K562 (cell line): ENCODE data around the gene IDUA. TPM values are rescaled to one million over a fixed set of nuclear protein-coding genes. Genes with fewer than 3 reads are reported as not detected.

Experiments
- ATAC-seq: fragments of 200-7000 bp; cut with Tn5 transposase; 3 replicates; pipeline ENCODE4 v1.9.1; 2020; ENCODE audit warnings: moderate library complexity
- BruUV-seq: library from RNA; stranded (reverse); fragments of 400-500 nt; replicated peaks from 2 replicates; lab custom pipeline; 2021; lab: Mats Ljungman, UMichigan
- CTCF ChIA-PET: fragments of 300-600 bp; formaldehyde crosslinking; extraction: SDS; loops from one replicate; lab custom pipeline; 2021; ENCODE audit warnings: low intra/inter-chr PET ratio; lab: Yijun Ruan, JAX
- POLR2A ChIA-PET: fragments of 300-600, 350-650 bp; sonication (Branson Sonifier 250); formaldehyde crosslinking; extraction: SDS; loops from one replicate; lab custom pipeline; 2021; ENCODE audit warnings: antibody characterized with exemption, inconsistent platforms; lab: Yijun Ruan, JAX
- DNase-seq, 4 experiments: peaks; one replicate each; pipeline versions ENCODE4 v3.0.0 to v3.0.0-alpha.2; 2011 to 2018; ENCODE audit warnings: low spot score in 3 of 4, mixed read lengths in 3 of 4; ENCODE audit errors: extremely low read depth in 1 of 4
- FAIRE-seq: peaks from 2 replicates; lab custom pipeline; 2011; peaks lifted over from hg19 to GRCh38; lab: Jason Lieb, UNC
- H2AFZ ChIP-seq: 2 replicates; pipeline ENCODE4 v1.6.0; 2011; ENCODE audit warnings: low read depth, low read length, control low read depth, inconsistent platforms
- H3K27ac ChIP-seq: fragments of 200-600 bp; 3 replicates; pipeline ENCODE4 v1.8.0; 2011; ENCODE audit warnings: low read depth, mild to moderate bottlenecking, control low read depth, inconsistent platforms, low read length, moderate library complexity, mixed read lengths; ENCODE audit errors: extremely low read depth
- H3K27me3 ChIP-seq, 2 experiments: fragments of 300-600 bp in 1 of 2; 2 replicates in 1 of 2; 3 replicates in 1 of 2; pipeline versions ENCODE4 v1.6.0 to v1.8.0; 2011; ENCODE audit warnings: inconsistent platforms in 2 of 2, low read length in 2 of 2, mild to moderate bottlenecking in 1 of 2, mixed read lengths in 1 of 2, moderate library complexity in 1 of 2; ENCODE audit not compliant: control insufficient read depth in 2 of 2, insufficient read depth in 2 of 2
- H3K36me3 ChIP-seq: fragments of 300-600 bp; 3 replicates; pipeline ENCODE4 v1.8.0; 2011; ENCODE audit warnings: mild to moderate bottlenecking, low read length, inconsistent platforms; ENCODE audit not compliant: control insufficient read depth, insufficient read depth
- H3K4me1 ChIP-seq, 2 experiments: fragments of 200-600 bp in 1 of 2; replicated peaks in 1 of 2; 2 replicates in 1 of 2; 3 replicates in 1 of 2; pipeline versions ENCODE4 v1.5.1 to v1.8.0; 2011; ENCODE audit warnings: inconsistent platforms in 2 of 2, low read length in 2 of 2, mild to moderate bottlenecking in 1 of 2, mixed read lengths in 1 of 2, moderate library complexity in 1 of 2; ENCODE audit not compliant: control insufficient read depth in 2 of 2, insufficient read depth in 2 of 2
- H3K4me2 ChIP-seq: 2 replicates; pipeline ENCODE4 v1.6.1; 2011; ENCODE audit warnings: low read length, control low read depth, inconsistent platforms, mixed read lengths; ENCODE audit not compliant: insufficient read depth
- H3K4me3 ChIP-seq: fragments of 200-600 bp; sonication (generic), shearing (Covaris generic); 2 replicates; pipeline ENCODE4 v1.5.1; 2016; ENCODE audit warnings: control low read depth, inconsistent platforms
- H3K79me2 ChIP-seq: fragments of 200-600 bp; 3 replicates; pipeline ENCODE4 v1.8.0; 2011; ENCODE audit warnings: low read length, inconsistent platforms; ENCODE audit not compliant: control insufficient read depth, insufficient read depth
- H3K9ac ChIP-seq, 2 experiments: 2 replicates each; pipeline versions ENCODE4 v1.6.0 to v1.6.1; 2011; ENCODE audit warnings: low read depth in 2 of 2, low read length in 2 of 2, control low read depth in 1 of 2, inconsistent platforms in 1 of 2, mild to moderate bottlenecking in 1 of 2, mixed read lengths in 1 of 2; ENCODE audit not compliant: insufficient read depth in 1 of 2
- H3K9me1 ChIP-seq: one replicate; pipeline ENCODE4 v1.6.0; 2011; ENCODE audit warnings: inconsistent platforms, mild to moderate bottlenecking, low read length, moderate library complexity; ENCODE audit not compliant: control insufficient read depth, insufficient read depth
- H3K9me3 ChIP-seq: replicated peaks from 2 replicates; pipeline ENCODE4 v1.5.1; 2011; ENCODE audit warnings: low read depth, low read length, inconsistent platforms; ENCODE audit not compliant: control insufficient read depth, insufficient read depth
- H4K20me1 ChIP-seq: replicated peaks from 2 replicates; pipeline ENCODE4 v1.6.1; 2011; ENCODE audit warnings: low read length, inconsistent platforms, mixed read lengths; ENCODE audit not compliant: control insufficient read depth, insufficient read depth
- ADNP ChIP-seq: fragments of 200-800 bp; sonication (Bioruptor generic); IDR thresholded peaks from 2 replicates; pipeline ENCODE4 v1.6.1; 2016; ENCODE audit warnings: missing genetic modification characterization, missing compliant biosample characterization
- CBX3 ChIP-seq, 2 experiments: IDR thresholded peaks; 1 replicate in 1 of 2; 2 replicates in 1 of 2; pipeline ENCODE4 v1.6.1; 2012; ENCODE audit warnings: inconsistent platforms in 2 of 2, low read length in 2 of 2, borderline replicate concordance in 1 of 2, control low read depth in 1 of 2
- HMG20B ChIP-seq: fragments of 250-450 bp; sonication (Bioruptor Pico); IDR thresholded peaks from 2 replicates; pipeline ENCODE4 v1.5.0; 2021; ENCODE audit warnings: mild to moderate bottlenecking
- MAFK ChIP-seq: IDR thresholded peaks from 2 replicates; pipeline ENCODE4 v1.6.1; 2011; ENCODE audit warnings: low read length, improper control_type of control experiment
- MCM3 ChIP-seq: fragments of 450-650 bp; IDR thresholded peaks from 2 replicates; pipeline ENCODE4 v1.6.1; 2016
- MTA2 ChIP-seq: fragments of 450-650 bp; IDR thresholded peaks from 2 replicates; pipeline ENCODE4 v1.6.1; 2016; ENCODE audit warnings: low read depth
- NFRKB ChIP-seq: fragments of 450-650 bp; IDR thresholded peaks from 2 replicates; pipeline ENCODE4 v1.6.1; 2016; ENCODE audit warnings: low read depth
- SMAD2 ChIP-seq: fragments of 150-350 bp; IDR thresholded peaks from 2 replicates; pipeline ENCODE4 v1.6.1; 2014; ENCODE audit warnings: low read depth, mild to moderate bottlenecking, low read length
- ZBTB7A ChIP-seq: IDR thresholded peaks from 2 replicates; pipeline ENCODE4 v1.6.1; 2011; ENCODE audit warnings: low read depth, mild to moderate bottlenecking, low read length, moderate library complexity, borderline replicate concordance; ENCODE audit not compliant: control insufficient read depth
- ZFP30 ChIP-seq: fragments of 250-450 bp; sonication (Bioruptor Pico); IDR thresholded peaks from 2 replicates; pipeline ENCODE4 v1.8.0; 2022; ENCODE audit warnings: moderate library complexity, mild to moderate bottlenecking, inconsistent platforms, borderline replicate concordance
- ZNF232 ChIP-seq: sonication (generic); formaldehyde crosslinking; IDR thresholded peaks from 2 replicates; pipeline ENCODE4 v1.8.0; 2022; ENCODE audit warnings: mild to moderate bottlenecking, missing genetic modification reagents
- ZNF707 ChIP-seq: fragments of 250-450 bp; sonication (Bioruptor Pico); conservative IDR thresholded peaks from 2 replicates; pipeline ENCODE4 v1.8.0; 2022; ENCODE audit warnings: inconsistent platforms, mild to moderate bottlenecking, moderate library complexity
- WGBS: fragments of 100-300 bp; shearing (Covaris generic); methylation state at CpG from one replicate; pipeline ENCODE4 v1.1.6; 2016; ENCODE audit warnings: low coverage, mixed read lengths; ENCODE audit not compliant: insufficient coverage; ENCODE audit errors: missing lambda C conversion rate; 5-methylcytosine and 5-hydroxymethylcytosine counted together
- in situ Hi-C: fragments of 300-500 bp; cut with MboI; formaldehyde crosslinking; loops from 4 replicates; pipeline ENCODE4 v1.15.0; 2018; ENCODE audit warnings: inconsistent platforms, mixed read lengths
- intact Hi-C: fragments of 100-400 bp; cut with micrococcal nuclease; formaldehyde crosslinking; loops from 2 replicates; pipeline ENCODE4 v1.14.2; 2022
- polyA plus RNA-seq, 8 experiments: library from polyadenylated mRNA; depleted of rRNA in 4 of 8; stranded (reverse) in 5 of 8; unstranded in 3 of 8; fragments of >200 nt; fragmentation: Nextera tagmentation in 2 of 8; fragmentation: Illumina TruSeq in 1 of 8; extraction: Ambion mirVana in 2 of 8; extraction: Trizol in 1 of 8; gene quantifications; 2 replicates each; pipeline versions ENCODE4 v1.2.1 to v1.2.3, GENCODE V29; 2011 to 2014; ENCODE audit warnings: inconsistent platforms in 1 of 8, missing spikeins in 1 of 8
- total RNA-seq, 7 experiments: library from RNA; depleted of rRNA in 6 of 7; stranded (reverse); fragments of >200 nt in 6 of 7; fragmentation: Illumina TruSeq in 2 of 7; extraction: Trizol in 2 of 7; gene quantifications; 2 replicates each; pipeline versions ENCODE4 v1.2.1 to v1.2.3, GENCODE V29; 2011 to 2021; ENCODE audit warnings: low replicate concordance in 1 of 7
- TF ChIP-seq, protein P1 (sequence below), 2 experiments: fragments of 250-450 bp in 1 of 2; fragments of 450-650 bp in 1 of 2; sonication (Bioruptor Pico) in 1 of 2; IDR thresholded peaks; 2 replicates each; pipeline versions ENCODE4 v1.6.1 to v1.8.0; 2016 to 2021; ENCODE audit warnings: mild to moderate bottlenecking in 2 of 2, moderate library complexity in 2 of 2, missing compliant biosample characterization in 1 of 2, missing genetic modification characterization in 1 of 2
- TF ChIP-seq, protein P2 (sequence below): fragments of 250-450 bp; sonication (Bioruptor Pico); IDR thresholded peaks from 2 replicates; pipeline ENCODE4 v1.6.1; 2021; ENCODE audit warnings: mild to moderate bottlenecking

IDUA gene
- total and polyA plus RNA-seq, 9 of the 15 experiments (the other 6 are each of a cell fraction or from before 2014, with no cell fraction given), result 0.04 to 16.1 (median 1.2) TPM

DNA sequence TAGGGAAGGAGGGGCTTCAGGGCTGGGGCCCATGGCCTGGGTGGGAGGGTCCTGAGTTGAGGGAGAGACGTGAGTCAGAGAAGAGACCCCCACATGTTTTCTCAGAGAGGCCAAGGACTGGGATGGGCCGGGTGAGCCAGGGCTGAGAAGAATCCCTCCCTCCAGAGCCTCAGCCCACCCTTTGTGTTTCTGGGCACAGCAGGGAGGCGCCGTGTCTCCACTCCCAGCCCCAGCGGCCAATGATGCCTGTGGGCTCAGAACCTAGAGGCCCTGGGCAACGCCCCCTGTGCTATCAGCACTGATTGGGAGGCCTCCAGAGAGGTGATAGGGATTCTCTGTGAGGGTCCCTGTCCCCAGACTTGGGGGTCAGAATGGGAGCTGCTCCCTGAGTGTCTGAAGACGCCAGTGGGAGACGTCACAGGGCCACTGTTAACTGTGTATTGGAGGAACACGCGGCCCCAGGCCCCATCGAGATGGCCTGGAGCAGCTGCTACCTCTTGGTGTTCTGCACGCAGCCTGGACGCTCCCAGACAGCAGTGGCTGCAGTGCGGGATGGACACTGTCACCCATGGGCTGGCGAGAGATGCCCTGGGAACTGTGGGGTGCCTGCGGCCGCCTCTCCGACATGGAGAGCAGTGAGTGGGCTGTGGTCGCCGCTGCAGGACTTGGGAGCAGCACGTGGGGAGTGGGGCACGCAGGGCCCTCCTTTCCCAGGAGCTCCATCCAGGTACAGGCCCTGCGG lies 33.1 kb downstream of the IDUA start:
- intact Hi-C loops (no loop called here), in situ Hi-C loops (no loop called here)
- ATAC-seq, result peak; percentile 22; the same call in 1 of the 3 replicates
- no peaks in the 10 kb centered on the region for H3K9me3 ChIP-seq
- peaks cover 0 to 73% of the 10 kb centered on the region in 2 experiments; a peak in 2 of 5 replicates for H3K4me1 ChIP-seq
- FAIRE-seq, result no peak
- WGBS, result 76% methylated on average over 17 of the region's 23 CpGs
- CTCF ChIA-PET, result no interaction called here
- peak overlapping the region in 1 of 2 experiments; percentile 74; a peak in 1 of 4 replicates for H3K9ac ChIP-seq
- peaks cover 16% of the 10 kb centered on the region; the same call in 2 of the 3 replicates for H3K36me3 ChIP-seq
- no peak overlapping the region for H3K4me2 ChIP-seq
- peaks cover 4% of the 10 kb centered on the region; the same call in 1 of the 3 replicates for H3K79me2 ChIP-seq
- DNase-seq, result peak in 2 of 4 experiments; percentile 15 to 46
- BruUV-seq, result no TSS peak
- peaks cover 6% of the 10 kb centered on the region for H3K9me1 ChIP-seq
- TF ChIP-seq ZFP30, result no peak
- TF ChIP-seq, protein P1, sequence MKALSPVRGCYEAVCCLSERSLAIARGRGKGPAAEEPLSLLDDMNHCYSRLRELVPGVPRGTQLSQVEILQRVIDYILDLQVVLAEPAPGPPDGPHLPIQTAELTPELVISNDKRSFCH (CRISPR knock-in tag; IDR thresholded peaks at IDR 0.05), result no peak
- TF ChIP-seq, protein P1 (tag; IDR thresholded peaks at IDR 0.05), result no peak
- TF ChIP-seq ZNF232, result no peak
- TF ChIP-seq ADNP (tag), result no peak
- no peak for TF ChIP-seq MTA2
- no peak for TF ChIP-seq MAFK
- TF ChIP-seq HMG20B (CRISPR knock-in tag), result no peak
- no peak for TF ChIP-seq CBX3 (IDR thresholded peaks at IDR 0.05; ENCODE audit: borderline replicate concordance in 1 of 2, low read length in 2 of 2)
- no peak for TF ChIP-seq NFRKB
- no peak for TF ChIP-seq ZBTB7A
- TF ChIP-seq ZNF707 (CRISPR knock-in tag), result no peak
- no peak for TF ChIP-seq SMAD2
- TF ChIP-seq MCM3, result no peak
- TF ChIP-seq, protein P2, sequence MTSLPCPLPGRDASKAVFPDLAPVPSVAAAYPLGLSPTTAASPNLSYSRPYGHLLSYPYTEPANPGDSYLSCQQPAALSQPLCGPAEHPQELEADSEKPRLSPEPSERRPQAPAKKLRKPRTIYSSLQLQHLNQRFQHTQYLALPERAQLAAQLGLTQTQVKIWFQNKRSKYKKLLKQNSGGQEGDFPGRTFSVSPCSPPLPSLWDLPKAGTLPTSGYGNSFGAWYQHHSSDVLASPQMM (CRISPR knock-in tag), result no peak
- no peak overlapping the region for H3K27ac ChIP-seq
- H2AFZ ChIP-seq, result no peak overlapping the region
- H3K27me3 ChIP-seq, result no peaks in the 10 kb centered on the region
- H4K20me1 ChIP-seq, result peaks cover 7% of the 10 kb centered on the region; the same call in 1 of the 2 replicates
- POLR2A ChIA-PET, result interaction anchor here (1.0 kb wide), 1 partner anchor 9 kb away, joined by 6 read pairs; no protein-coding TSS in a partner anchor
- no peak overlapping the region for H3K4me3 ChIP-seq
